GM20000 (cell line): ENCODE measurements around the gene ZFHX3.

Experiments used
- DNase-seq: peaks from one replicate; pipeline ENCODE4 v3.0.0; 2012; ENCODE audit warnings: low spot score
- CTCF ChIP-seq: IDR thresholded peaks from 2 replicates; pipeline ENCODE4 v1.5.1; 2012; ENCODE audit warnings: mild to moderate bottlenecking, control low read depth; ENCODE audit errors: extremely low read depth, missing control alignments

Gene ZFHX3

GRCh38 chr16:72791786-72792185 is 256.1 kb downstream of the ZFHX3 start:
- no peak for TF ChIP-seq CTCF
- no peak for DNase-seq

GRCh38 chr16:72789921-72790320 is 258.0 kb downstream of the ZFHX3 start:
- DNase-seq: no peak

GRCh38 chr16:72789465-72789864 is 258.5 kb downstream of the ZFHX3 start:
- TF ChIP-seq CTCF: no peak
- DNase-seq: no peak

More at GRCh38 chr16:72789921-72790320, 258.0 kb downstream of the ZFHX3 start:
- no peak for TF ChIP-seq CTCF

- no peak for DNase-seq
Measured at GRCh38 chr16:72788269-72788809, 259.6 kb downstream of the ZFHX3 start.

GRCh38 chr16:72787514-72788268 is 260.2 kb downstream of the ZFHX3 start:
- peak; percentile 91 for DNase-seq
- TF ChIP-seq CTCF: no peak

More at GRCh38 chr16:72788269-72788809, 259.6 kb downstream of the ZFHX3 start:
- TF ChIP-seq CTCF: no peak

- TF ChIP-seq CTCF: no peak
- no peak for DNase-seq
Measured at GRCh38 chr16:72787130-72787513, 260.8 kb downstream of the ZFHX3 start.

- no peak for DNase-seq
- TF ChIP-seq CTCF: no peak
Measured at GRCh38 chr16:72786606-72787005, 261.3 kb downstream of the ZFHX3 start.
